ENCODE measurements around the gene CEP89.

GRCh38 chr19:32880622-32881021 is 91.1 kb downstream of the CEP89 start:
- TF ChIP-seq CTCF (IDR thresholded peaks at IDR 0.05; ENCODE audit: low read length) (no peak), EZH2 (IDR thresholded peaks at IDR 0.05; ENCODE audit: borderline replicate concordance, low read length) (no peak)
